ENCODE results near the gene BCHE. TPM values are rescaled to one million over a fixed set of nuclear protein-coding genes. Genes with fewer than 3 reads are reported as not detected.

The BCHE gene
- total RNA-seq, 4 donors from 2014 or later = 0.44 to 3.1 (median 1.1) TPM

DNA sequence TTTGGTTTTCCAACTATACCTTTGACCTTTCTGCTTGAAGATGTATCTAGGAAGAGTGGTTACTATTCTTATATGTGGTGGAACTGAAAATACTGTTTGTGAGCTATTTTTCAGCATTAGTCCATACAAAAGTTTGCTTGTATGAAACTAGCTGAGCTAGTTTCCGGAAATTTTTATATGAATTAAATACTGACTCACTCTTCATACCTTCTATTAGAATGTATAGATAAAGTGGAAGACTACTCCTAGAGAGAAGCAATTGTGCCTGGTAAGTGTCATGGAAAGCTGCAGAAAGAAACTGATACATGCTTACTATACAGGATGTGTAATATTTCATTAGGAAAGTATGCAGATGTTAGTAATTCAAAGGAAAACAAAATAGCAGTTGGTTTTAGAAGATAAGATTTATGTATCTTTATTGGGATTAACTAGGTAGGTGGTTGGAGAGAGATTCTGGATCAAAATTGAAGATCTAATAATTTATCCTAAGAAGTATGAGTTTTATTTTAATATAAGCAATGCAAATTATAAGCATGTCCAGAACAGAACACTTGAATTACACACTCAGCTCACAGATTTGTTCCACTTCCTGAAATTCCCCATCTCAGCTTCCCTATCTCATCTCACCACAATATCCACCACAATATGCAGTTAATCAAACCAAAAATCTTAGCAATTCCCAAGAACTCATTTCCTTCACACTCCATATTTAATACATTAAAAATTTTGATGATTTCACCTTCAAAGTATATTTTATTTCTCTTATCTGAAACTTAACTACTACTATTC lies 82.8 kb downstream of the BCHE start:
- TF ChIP-seq, protein P1, sequence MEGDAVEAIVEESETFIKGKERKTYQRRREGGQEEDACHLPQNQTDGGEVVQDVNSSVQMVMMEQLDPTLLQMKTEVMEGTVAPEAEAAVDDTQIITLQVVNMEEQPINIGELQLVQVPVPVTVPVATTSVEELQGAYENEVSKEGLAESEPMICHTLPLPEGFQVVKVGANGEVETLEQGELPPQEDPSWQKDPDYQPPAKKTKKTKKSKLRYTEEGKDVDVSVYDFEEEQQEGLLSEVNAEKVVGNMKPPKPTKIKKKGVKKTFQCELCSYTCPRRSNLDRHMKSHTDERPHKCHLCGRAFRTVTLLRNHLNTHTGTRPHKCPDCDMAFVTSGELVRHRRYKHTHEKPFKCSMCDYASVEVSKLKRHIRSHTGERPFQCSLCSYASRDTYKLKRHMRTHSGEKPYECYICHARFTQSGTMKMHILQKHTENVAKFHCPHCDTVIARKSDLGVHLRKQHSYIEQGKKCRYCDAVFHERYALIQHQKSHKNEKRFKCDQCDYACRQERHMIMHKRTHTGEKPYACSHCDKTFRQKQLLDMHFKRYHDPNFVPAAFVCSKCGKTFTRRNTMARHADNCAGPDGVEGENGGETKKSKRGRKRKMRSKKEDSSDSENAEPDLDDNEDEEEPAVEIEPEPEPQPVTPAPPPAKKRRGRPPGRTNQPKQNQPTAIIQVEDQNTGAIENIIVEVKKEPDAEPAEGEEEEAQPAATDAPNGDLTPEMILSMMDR (IDR thresholded peaks at IDR 0.05; ENCODE audit: low read depth) = no peak

DNA sequence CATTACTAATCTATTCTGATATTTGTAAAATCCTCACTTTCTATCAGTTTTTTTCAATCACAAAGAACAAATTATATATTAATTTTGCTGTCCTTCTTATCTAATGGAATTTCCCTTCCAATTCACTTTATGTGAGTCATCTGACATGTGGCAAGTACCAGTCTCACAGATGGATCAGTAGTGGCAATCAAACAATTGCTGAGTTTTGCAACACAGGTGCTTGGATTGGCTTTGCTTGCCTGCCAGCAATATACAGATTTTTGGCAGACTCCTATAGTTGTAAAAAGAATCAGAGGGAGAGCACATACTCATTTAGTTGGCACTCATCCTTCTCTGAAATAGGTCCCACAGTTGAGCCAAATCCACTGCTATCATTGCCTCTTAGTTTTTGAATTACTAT lies 83.7 kb downstream of the BCHE start:
- TF ChIP-seq, protein P1 (IDR thresholded peaks at IDR 0.05; ENCODE audit: low read depth) = no peak

DNA sequence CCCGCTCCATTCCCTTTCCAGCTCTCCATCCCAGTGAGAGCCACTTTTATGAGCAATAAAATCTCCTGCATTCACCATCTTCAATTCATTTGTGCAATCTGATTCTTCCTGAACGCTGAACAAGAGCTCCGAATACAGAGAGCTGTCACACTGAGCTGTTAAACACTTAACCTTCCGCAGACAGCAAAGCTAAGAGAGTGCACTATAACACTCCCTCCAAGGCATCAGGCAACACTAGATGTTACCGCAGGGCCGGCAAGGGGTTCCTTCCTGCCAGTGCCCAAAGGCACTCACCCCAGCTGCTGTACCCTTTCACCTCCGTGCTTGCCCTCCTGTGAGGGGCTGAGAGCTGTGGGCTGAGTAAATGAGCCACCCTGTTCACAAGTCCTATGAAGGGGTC lies 85.6 kb downstream of the BCHE start:
- TF ChIP-seq, protein P1 (IDR thresholded peaks at IDR 0.05; ENCODE audit: low read depth) = no peak

DNA sequence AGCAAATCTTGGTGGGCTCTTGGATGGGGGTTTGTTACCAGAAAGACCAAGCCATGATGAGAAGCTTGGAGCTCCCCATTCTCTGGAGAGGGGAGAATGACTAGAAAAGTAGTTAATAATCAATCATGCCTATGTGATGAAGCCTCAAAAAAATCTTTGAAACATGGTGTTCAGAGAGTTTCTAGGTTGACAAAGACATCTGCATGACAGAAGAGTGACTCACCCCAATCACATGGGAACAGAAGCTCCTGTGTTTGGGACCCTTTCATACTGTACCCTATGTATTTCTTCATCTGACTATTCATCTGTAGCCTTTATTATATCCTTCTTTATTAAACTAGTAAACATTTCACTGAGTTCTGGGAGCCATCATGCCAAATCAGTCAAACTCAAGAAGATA lies 87.4 kb downstream of the BCHE start:
- TF ChIP-seq, protein P1 (IDR thresholded peaks at IDR 0.05; ENCODE audit: low read depth) = no peak

DNA sequence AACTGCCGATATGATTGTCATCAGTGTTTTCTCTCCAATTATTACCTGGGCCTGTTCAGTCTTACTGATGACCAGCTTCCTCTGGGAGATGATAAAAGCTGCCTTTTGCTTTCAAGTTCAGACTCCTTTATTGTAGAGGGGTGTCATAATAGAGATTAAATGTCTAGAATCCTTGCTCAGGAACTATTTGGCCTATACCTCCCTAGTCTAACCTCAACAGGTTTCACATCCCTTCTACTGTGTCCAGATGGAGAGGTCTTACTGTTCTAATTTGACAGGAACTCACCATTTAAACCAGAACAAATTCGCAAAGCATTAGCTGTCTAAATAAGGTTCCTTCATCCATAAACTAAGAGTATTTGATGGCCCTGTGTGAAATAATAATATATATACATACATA lies 88.0 kb downstream of the BCHE start:
- TF ChIP-seq, protein P1 (IDR thresholded peaks at IDR 0.05; ENCODE audit: low read depth) = no peak

DNA sequence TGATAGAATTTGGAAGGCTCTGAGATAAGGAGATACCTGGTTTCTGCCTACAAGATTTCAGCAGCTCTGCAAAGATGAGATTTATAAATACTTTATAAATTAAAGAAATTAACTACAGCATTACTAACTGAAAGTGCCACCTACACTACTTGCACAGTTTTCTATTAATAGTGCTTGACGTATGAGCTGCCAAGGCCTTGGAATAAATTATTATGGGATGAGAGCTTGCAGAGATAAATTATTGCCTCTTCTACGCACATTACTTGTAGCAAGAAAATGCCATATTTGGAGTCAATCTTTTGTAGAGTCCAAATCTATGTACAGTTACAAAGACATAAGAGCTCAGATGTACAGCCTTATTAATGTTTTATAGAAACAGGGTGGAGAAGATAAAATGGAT lies 89.1 kb downstream of the BCHE start:
- TF ChIP-seq, protein P1 (IDR thresholded peaks at IDR 0.05; ENCODE audit: low read depth) = no peak

DNA sequence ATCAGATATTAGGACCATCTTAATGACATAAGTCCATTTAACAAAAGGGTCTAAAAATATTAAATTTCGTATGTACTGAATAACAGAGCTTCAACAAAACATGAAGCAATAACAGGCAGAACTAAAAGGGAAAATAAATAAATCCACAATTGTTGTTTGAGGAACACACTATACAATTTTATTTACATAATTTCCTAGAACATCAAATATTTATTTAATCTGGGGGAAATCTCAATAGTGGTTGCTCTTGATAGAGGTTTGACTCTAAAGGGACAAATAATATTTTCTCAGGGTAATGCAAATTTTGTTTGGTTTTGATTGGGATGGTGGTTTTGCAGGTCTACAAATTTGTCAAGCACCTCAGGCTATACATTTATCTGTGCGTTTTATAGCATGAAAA lies 90.3 kb downstream of the BCHE start:
- TF ChIP-seq, protein P1 (IDR thresholded peaks at IDR 0.05; ENCODE audit: low read depth) = no peak
